Spleen (tissue), 11 donors: ENCODE data around the gene NFAT5. TPM values are rescaled to one million over a fixed set of nuclear protein-coding genes. Genes with fewer than 3 reads are reported as not detected.

Experiments used
- DNase-seq: peaks from one replicate; pipeline ENCODE4 v3.0.0-alpha.2; 2020
- H3K27ac ChIP-seq, 8 donors: fragments of 200-600 bp; sonication (generic) in 7 of 8; 1 replicate in 4 of 8; 2 replicates in 4 of 8; pipeline versions ENCODE4 v1.5.0 to v1.8.0; 2016 to 2021; ENCODE audit warnings: inconsistent platforms in 4 of 8, mild to moderate bottlenecking in 4 of 8, moderate library complexity in 1 of 8
- H3K27me3 ChIP-seq, 7 donors: fragments of 200-600 bp; sonication (generic) in 6 of 7; replicated peaks in 1 of 7; 1 replicate in 4 of 7; 2 replicates in 3 of 7; pipeline versions ENCODE4 v1.5.0 to v1.8.0; 2016 to 2021; ENCODE audit warnings: inconsistent platforms in 3 of 7, mild to moderate bottlenecking in 1 of 7
- H3K36me3 ChIP-seq, 6 donors: fragments of 200-600 bp; sonication (generic) in 5 of 6; 1 replicate in 4 of 6; 2 replicates in 2 of 6; pipeline versions ENCODE4 v1.5.0 to v1.8.0; 2016 to 2021; ENCODE audit warnings: inconsistent platforms in 2 of 6
- H3K4me1 ChIP-seq, 6 donors: fragments of 200-600 bp; sonication (generic) in 5 of 6; 1 replicate in 3 of 6; 2 replicates in 3 of 6; pipeline versions ENCODE4 v1.5.0 to v1.8.0; 2016 to 2021; ENCODE audit warnings: inconsistent platforms in 3 of 6
- H3K4me3 ChIP-seq, 8 donors: fragments of 200-600 bp; sonication (generic) in 7 of 8; 1 replicate in 4 of 8; 2 replicates in 4 of 8; pipeline versions ENCODE4 v1.5.0 to v1.8.0; 2016 to 2021; ENCODE audit warnings: inconsistent platforms in 4 of 8, mild to moderate bottlenecking in 4 of 8, moderate library complexity in 2 of 8
- H3K9me3 ChIP-seq, 8 donors: fragments of 200-600 bp; sonication (generic) in 7 of 8; 1 replicate in 4 of 8; 2 replicates in 4 of 8; pipeline versions ENCODE4 v1.5.0 to v1.8.0; 2016 to 2021; ENCODE audit warnings: inconsistent platforms in 4 of 8
- CTCF ChIP-seq, 11 experiments: fragments of 200-600 bp in 7 of 11; fragments of 450-650 bp in 4 of 11; sonication (generic) in 4 of 11; IDR thresholded peaks in 8 of 11; conservative IDR thresholded peaks in 3 of 11; 1 replicate in 7 of 11; 2 replicates in 4 of 11; pipeline versions ENCODE4 v1.4.0 to v1.8.0; 2016 to 2021; ENCODE audit warnings: antibody characterized with exemption in 11 of 11, inconsistent platforms in 4 of 11, mild to moderate bottlenecking in 1 of 11
- POLR2A ChIP-seq, 3 donors: fragments of 450-650 bp; IDR thresholded peaks; one replicate each; pipeline ENCODE4 v1.5.1; 2017; ENCODE audit warnings: antibody characterized with exemption in 3 of 3, mild to moderate bottlenecking in 1 of 3
- POLR2AphosphoS5 ChIP-seq, 3 donors: sonication (generic); formaldehyde crosslinking; IDR thresholded peaks; one replicate each; pipeline ENCODE4 v1.5.1; 2017; ENCODE audit warnings: antibody characterized with exemption in 3 of 3
- WGBS, 5 donors: extraction: QIAGEN DNeasy Blood & Tissue Kit in 3 of 5; methylation state at CpG; one replicate each; pipeline versions ENCODE4 v1.1.5 to v1.1.7; 2013 to 2018; 5-methylcytosine and 5-hydroxymethylcytosine counted together
- intact Hi-C: fragments of 100-400 bp; cut with DNase I; formaldehyde crosslinking; loops from one replicate; pipeline ENCODE4 v1.15.0; 2023; ENCODE audit warnings: low total_unique reads
- polyA plus RNA-seq, 3 donors: library from polyadenylated mRNA; stranded (reverse); fragments of 200-250 nt; gene quantifications; one replicate each; pipeline ENCODE4 v1.2.1, GENCODE V29; 2013
- total RNA-seq, 7 donors: library from RNA; depleted of rRNA in 3 of 7; stranded (reverse); fragments of >200 nt in 3 of 7; fragmentation: NEBNext Ultra II Directional in 4 of 7; extraction: Animal tissue kit (Norgen Biotek cat#: 25700) in 4 of 7; gene quantifications; one replicate each; pipeline versions ENCODE4 v1.1.0 to v1.2.1, GENCODE V29; 2016 to 2021
- donor health status: healthy with polysubstance abuse.
- donor health status: DM: no; HTN: no; CAD: no; lungs with moderate emphysema.
- donor health status: DM: no; HTN: no; CAD: no.
- donor health status: Bipolar disorder and iron deficiency.
- donor health status: healthy.
- donor health status: DM: no; HTN: no; CAD: no.
- donor health status: DM: yes; HTN: yes; CAD: no.

Gene NFAT5
- total and polyA plus RNA-seq, 10 donors, result 0.79 to 96.8 (median 54.5) TPM

GRCh38 chr16:69718111-69718764, 152.5 kb downstream of the NFAT5 start:
- Histone ChIP-seq H3K4me3 (no peak overlapping the region), H3K36me3 (peaks cover 0 to 52% (median 5%) of the 10 kb centered on the region in 6 donors), H3K9me3 (no peaks in the 10 kb centered on the region), H3K27ac (no peak overlapping the region), H3K27me3 (no peaks in the 10 kb centered on the region), H3K4me1 (no peaks in the 10 kb centered on the region)
- intact Hi-C loops, result no loop called here
- TF ChIP-seq CTCF (IDR thresholded peaks at IDR 0.05 in 8 of 11, conservative IDR thresholded peaks at IDR 0.05 in 3 of 11) (no peak), POLR2AphosphoS5 (IDR thresholded peaks at IDR 0.05) (no peak), POLR2A (IDR thresholded peaks at IDR 0.05) (no peak)
- WGBS, 5 donors, result 84 to 92% (median 87%) methylated on average over 10 of the region's 10 CpGs
- no peak for DNase-seq

GRCh38 chr16:69720822-69721430, 155.2 kb downstream of the NFAT5 start:
- TF ChIP-seq POLR2AphosphoS5 (IDR thresholded peaks at IDR 0.05) (no peak), POLR2A (IDR thresholded peaks at IDR 0.05) (no peak), CTCF (IDR thresholded peaks at IDR 0.05 in 8 of 11, conservative IDR thresholded peaks at IDR 0.05 in 3 of 11) (no peak)
- Histone ChIP-seq H3K9me3 (no peaks in the 10 kb centered on the region), H3K27ac (no peak overlapping the region), H3K27me3 (no peaks in the 10 kb centered on the region), H3K4me1 (peaks cover 0 to 16% (median 8%) of the 10 kb centered on the region in 6 donors), H3K4me3 (no peak overlapping the region), H3K36me3 (peaks cover 0 to 25% (median 4%) of the 10 kb centered on the region in 6 donors)
- DNase-seq, result peak; percentile 35
- intact Hi-C loops, result no loop called here
- 92 to 95% (median 94%) methylated on average over 10 of the region's 10 CpGs for WGBS, 5 donors

GRCh38 chr16:69721441-69721957, 155.7 kb downstream of the NFAT5 start:
- H3K9me3 ChIP-seq, result no peaks in the 10 kb centered on the region
- H3K27me3 ChIP-seq, result no peaks in the 10 kb centered on the region
- peaks cover 0 to 22% (median 12%) of the 10 kb centered on the region in 6 donors for H3K4me1 ChIP-seq
- no peak for DNase-seq
- intact Hi-C loops, result no loop called here
- no peak overlapping the region for H3K27ac ChIP-seq
- no peak for TF ChIP-seq POLR2A (IDR thresholded peaks at IDR 0.05)
- TF ChIP-seq CTCF (IDR thresholded peaks at IDR 0.05 in 8 of 11, conservative IDR thresholded peaks at IDR 0.05 in 3 of 11), result no peak
- TF ChIP-seq POLR2AphosphoS5 (IDR thresholded peaks at IDR 0.05), result no peak
- WGBS, 5 donors, result 85 to 96% (median 95%) methylated on average over 6 of the region's 6 CpGs
- H3K36me3 ChIP-seq, result peaks cover 0 to 20% (median 4%) of the 10 kb centered on the region in 6 donors
- no peak overlapping the region for H3K4me3 ChIP-seq

- TF ChIP-seq POLR2AphosphoS5 (IDR thresholded peaks at IDR 0.05), result no peak
- WGBS, 5 donors, result 86 to 97% (median 92%) methylated on average over 2 of the region's 2 CpGs
- intact Hi-C loops, result no loop called here
- Histone ChIP-seq H3K4me3 (no peak overlapping the region), H3K27ac (peak overlapping the region in 3 of 8 donors; percentile 81 to 89 (median 86)), H3K4me1 (peaks cover 9 to 43% (median 30%) of the 10 kb centered on the region in 6 donors), H3K27me3 (no peaks in the 10 kb centered on the region), H3K9me3 (no peaks in the 10 kb centered on the region), H3K36me3 (no peaks in the 10 kb centered on the region)
- DNase-seq, result peak; percentile 13
These were observed 158.7 kb downstream of the NFAT5 start for GRCh38 chr16:69724414-69724873.
